Measurements from ENCODE around the gene CDK19. TPM values are rescaled to one million over a fixed set of nuclear protein-coding genes. Genes with fewer than 3 reads are reported as not detected.

The CDK19 gene
- total and polyA plus RNA-seq, 2 of the 4 experiments (the other 2 are of a cell fraction): 6.0 to 6.8 TPM

- Histone ChIP-seq H3K36me3 (ENCODE audit: control insufficient read depth, insufficient read depth, low read length) (no peaks in the 10 kb centered on the region), H2BK20ac (ENCODE audit: low read depth, low read length) (no peak overlapping the region), H3K27ac (ENCODE audit: insufficient read depth, low read length) (peak overlapping the region; percentile 89), H3K4me3 (ENCODE audit: insufficient read depth, low read depth, low read length) (peak overlapping the region; percentile 59), H3K9me3 (ENCODE audit: control insufficient read depth, insufficient read depth, low read length) (no peaks in the 10 kb centered on the region), H2BK120ac (ENCODE audit: low read depth, low read length) (peak overlapping the region; percentile 4; the same call in 1 of the 2 replicates), H3K14ac (replicated peaks; ENCODE audit: low read depth, low read length) (peak overlapping the region; percentile 73), H3K56ac (ENCODE audit: extremely low read depth, insufficient read depth, low read length) (peak overlapping the region; percentile 71), H3K9me1 (ENCODE audit: insufficient read depth, low read length) (no peaks in the 10 kb centered on the region), H3K27me3 (ENCODE audit: control insufficient read depth, insufficient read depth, low read length) (no peaks in the 10 kb centered on the region), H4K8ac (ENCODE audit: low read depth in 2 of 2, low read length in 2 of 2) (peak overlapping the region; percentile 59 to 63; a peak in 2 of 4 replicates), H3K4ac (ENCODE audit: low read depth, low read length) (peak overlapping the region; percentile 67), H4K91ac (ENCODE audit: insufficient read depth, low read depth, low read length) (no peak overlapping the region; the same call in 1 of the 2 replicates), H3K9ac (ENCODE audit: low read depth, low read length) (peak overlapping the region; percentile 94), H2AK9ac (replicated peaks; ENCODE audit: low read depth, low read length, poor library complexity) (peak overlapping the region; percentile 95), H3K23ac (ENCODE audit: low read depth, low read length) (peak overlapping the region; percentile 79), H2BK5ac (ENCODE audit: low read depth, low read length, poor library complexity, severe bottlenecking) (peak overlapping the region; percentile 71), H2AFZ (replicated peaks; ENCODE audit: low read length, poor library complexity) (peak overlapping the region; percentile 99), H2AK5ac (ENCODE audit: low read depth, low read length) (no peak overlapping the region), H4K5ac (ENCODE audit: low read depth, low read length) (peak overlapping the region; percentile 61; the same call in 1 of the 2 replicates), H2BK15ac (ENCODE audit: low read depth, low read length) (0 out of 3 replicates have a peak overlapping the region, but pooled peaks have one; percentile 60), H3K18ac (ENCODE audit: low read depth, low read length) (peak overlapping the region; percentile 25), H3K4me1 (ENCODE audit: control insufficient read depth, insufficient read depth, low read length) (no peaks in the 10 kb centered on the region; the same call in 1 of the 2 replicates), H3K79me1 (ENCODE audit: low read depth in 1 of 2, low read length in 2 of 2) (peaks cover 5 to 32% of the 10 kb centered on the region in 2 experiments; a peak in 3 of 4 replicates), H3K4me2 (ENCODE audit: low read depth, low read length) (peak overlapping the region; percentile 98), H4K20me1 (ENCODE audit: insufficient read depth, low read length) (peaks cover 7% of the 10 kb centered on the region; the same call in 1 of the 2 replicates)
- POLR2A ChIA-PET (ENCODE audit: unreplicated experiment): interaction anchor here (0.6 to 1.1 kb wide), 2 partner anchors 60 to 73 kb away, joined by 4 to 8 read pairs; partner anchors contain the start of gene AMD1
- intact Hi-C loops (cut with micrococcal nuclease) (loop anchor here (1.0 to 2.0 kb wide), 3 partner anchors 60 to 286 kb away; partner anchors contain the start of gene AMD1), dilution Hi-C loops (cut with HindIII; ENCODE audit: low sequenced_read_pairs, unreplicated experiment) (no loop called here), in situ Hi-C loops (cut with MboI; ENCODE audit: low sequenced_read_pairs) (loop anchor here (5.0 kb wide), 1 partner anchor 63 kb away; no protein-coding TSS in a partner anchor)
- DNase-seq: peak; percentile 45
- TF ChIP-seq RFX5 (IDR thresholded peaks at IDR 0.05; ENCODE audit: low read depth, low read length) (no peak), MXI1 (IDR thresholded peaks at IDR 0.05; ENCODE audit: borderline replicate concordance, low read depth, low read length) (peak; percentile 61; the same call in 1 of the 2 replicates), SMC3 (IDR thresholded peaks at IDR 0.05; ENCODE audit: low read depth, low read length) (no peak), CHD1 (IDR thresholded peaks at IDR 0.05; ENCODE audit: low read depth, low read length) (no peak), CEBPB (IDR thresholded peaks at IDR 0.05; ENCODE audit: low read depth, low read length) (peak; percentile 38; the same call in 1 of the 2 replicates)
- ATAC-seq (ENCODE audit: low read depth): peak; percentile 36
- CTCF ChIA-PET: no interaction called here
- BruUV-seq (replicated peaks): no TSS peak
- WGBS, 2 experiments (ENCODE audit: extremely low coverage in 2 of 2, insufficient read length in 1 of 2): 0% methylated on average over 22 of the region's 86 CpGs; no CpG with 5 or more reads in 1 of the 2 experiments
Observed at GRCh38 chr6:110814102-110815014, 911 bp downstream of the CDK19 start.

All from IMR-90 (cell line).